WTC11 (cell line): ENCODE data around the gene ST6GALNAC2. TPM values are rescaled to one million over a fixed set of nuclear protein-coding genes. Genes with fewer than 3 reads are reported as not detected.

ENCODE experiments used
- ATAC-seq: fragments of 200-7000 bp; cut with Tn5 transposase; 2 replicates; pipeline ENCODE4 v1.10.0; 2021; ENCODE audit warnings: mild to moderate bottlenecking, moderate library complexity
- CTCF ChIA-PET: fragments of 300-600 bp; sonication (Branson Sonifier 250); formaldehyde crosslinking; loops from one replicate; lab custom pipeline; 2021; ENCODE audit warnings: antibody characterized with exemption; lab: Charles Lee
- POLR2A ChIA-PET: fragments of 350-600 bp; sonication (Branson Sonifier 250); formaldehyde crosslinking; loops from one replicate; lab custom pipeline; 2021; ENCODE audit warnings: antibody characterized with exemption; lab: Charles Lee
- DNase-seq: peaks from one replicate; pipeline ENCODE4 v3.0.0; 2021; ENCODE audit warnings: low spot score
- H3K27ac Mint-ChIP-seq: 2 replicates; pipeline ENCODE4 v1.8.0; 2021; ENCODE audit warnings: mixed read lengths
- H3K27me3 Mint-ChIP-seq: 2 replicates; pipeline ENCODE4 v1.8.0; 2021; ENCODE audit warnings: low read depth, mild to moderate bottlenecking, moderate library complexity, mixed read lengths
- H3K36me3 Mint-ChIP-seq: 2 replicates; pipeline ENCODE4 v1.8.0; 2021; ENCODE audit warnings: mixed read lengths
- H3K4me1 Mint-ChIP-seq: 2 replicates; pipeline ENCODE4 v1.8.0; 2022; ENCODE audit warnings: mixed read lengths
- H3K4me3 Mint-ChIP-seq: 2 replicates; pipeline ENCODE4 v1.8.0; 2021; ENCODE audit warnings: mild to moderate bottlenecking, moderate library complexity, mixed read lengths
- H3K9me3 Mint-ChIP-seq: 2 replicates; pipeline ENCODE4 v1.8.0; 2021; ENCODE audit warnings: mixed read lengths
- ARID4B ChIP-seq: sonication (generic); formaldehyde crosslinking; IDR thresholded peaks from 2 replicates; pipeline ENCODE4 v1.8.0; 2023; ENCODE audit warnings: missing genetic modification reagents, mild to moderate bottlenecking, borderline replicate concordance
- ATF1 ChIP-seq: sonication (generic); formaldehyde crosslinking; IDR thresholded peaks from 2 replicates; pipeline ENCODE4 v1.8.1; 2023; ENCODE audit warnings: mild to moderate bottlenecking, moderate library complexity, missing genetic modification reagents
- CREB1 ChIP-seq: sonication (generic); formaldehyde crosslinking; IDR thresholded peaks from 2 replicates; pipeline ENCODE4 v1.8.0; 2023; ENCODE audit warnings: mild to moderate bottlenecking, missing genetic modification reagents
- CTCF ChIP-seq: fragments of 200-600 bp; IDR thresholded peaks from 2 replicates; pipeline ENCODE4 v1.8.0; 2022; ENCODE audit warnings: antibody characterized with exemption
- E2F4 ChIP-seq: sonication (generic); formaldehyde crosslinking; IDR thresholded peaks from 2 replicates; pipeline ENCODE4 v1.8.1; 2022; ENCODE audit warnings: low read depth, mild to moderate bottlenecking, moderate library complexity, missing genetic modification reagents, borderline replicate concordance
- MLX ChIP-seq: sonication (generic); formaldehyde crosslinking; IDR thresholded peaks from 2 replicates; pipeline ENCODE4 v1.8.1; 2023; ENCODE audit warnings: mild to moderate bottlenecking, missing genetic modification reagents, moderate library complexity
- OVOL2 ChIP-seq: fragments of 250-450 bp; sonication (Bioruptor Pico); IDR thresholded peaks from 2 replicates; pipeline ENCODE4 v1.9.0; 2021; ENCODE audit warnings: mild to moderate bottlenecking, borderline replicate concordance
- TCF7 ChIP-seq: sonication (generic); formaldehyde crosslinking; IDR thresholded peaks from 2 replicates; pipeline ENCODE4 v1.8.0; 2022; ENCODE audit warnings: mild to moderate bottlenecking, low read depth, missing genetic modification reagents, moderate library complexity
- TEAD4 ChIP-seq: sonication (generic); formaldehyde crosslinking; IDR thresholded peaks from 2 replicates; pipeline ENCODE4 v1.8.0; 2022; ENCODE audit warnings: mild to moderate bottlenecking, missing genetic modification reagents
- TP53 ChIP-seq: sonication (generic); formaldehyde crosslinking; IDR thresholded peaks from 2 replicates; pipeline ENCODE4 v1.8.1; 2023; ENCODE audit warnings: mild to moderate bottlenecking, missing genetic modification reagents
- USF1 ChIP-seq: sonication (generic); formaldehyde crosslinking; IDR thresholded peaks from 2 replicates; pipeline ENCODE4 v1.8.0; 2022; ENCODE audit warnings: mild to moderate bottlenecking, missing genetic modification reagents
- USF2 ChIP-seq: sonication (generic); formaldehyde crosslinking; IDR thresholded peaks from 2 replicates; pipeline ENCODE4 v1.8.1; 2023; ENCODE audit warnings: mild to moderate bottlenecking, missing genetic modification reagents, moderate library complexity
- ZBTB21 ChIP-seq: sonication (generic); formaldehyde crosslinking; IDR thresholded peaks from 2 replicates; pipeline ENCODE4 v1.8.1; 2023; ENCODE audit warnings: mild to moderate bottlenecking, missing genetic modification reagents, borderline replicate concordance
- ZNF121 ChIP-seq: sonication (generic); formaldehyde crosslinking; IDR thresholded peaks from 2 replicates; pipeline ENCODE4 v1.8.0; 2023; ENCODE audit warnings: missing genetic modification reagents
- ZNF219 ChIP-seq: sonication (generic); formaldehyde crosslinking; IDR thresholded peaks from 2 replicates; pipeline ENCODE4 v1.8.0; 2023; ENCODE audit warnings: missing genetic modification reagents, mild to moderate bottlenecking, borderline replicate concordance
- ZNF416 ChIP-seq: fragments of 250-450 bp; sonication (Bioruptor Pico); IDR thresholded peaks from 2 replicates; pipeline ENCODE4 v1.9.0; 2021; ENCODE audit warnings: mild to moderate bottlenecking, inconsistent platforms
- total RNA-seq: library from RNA; stranded (reverse); gene quantifications from 3 replicates; pipeline ENCODE4 v1.2.3, GENCODE V29; 2021

Gene ST6GALNAC2
- total RNA-seq, 1 experiment from 2014 or later: not detected

GRCh38 chr17:76625496-76625895 lies 39.8 kb upstream of the ST6GALNAC2 start:
- ATAC-seq: no peak
- ChIA-PET POLR2A (no interaction called here), CTCF (interaction anchor here (2.3 kb wide), 1 partner anchor 102 kb away, joined by 41 read pairs; no protein-coding TSS in a partner anchor)
- Mint-ChIP-seq H3K27me3 (0 out of 2 replicates have a peak, but pooled peaks cover 5% of the 10 kb centered on the region), H3K36me3 (no peaks in the 10 kb centered on the region), H3K4me1 (peaks cover 14% of the 10 kb centered on the region), H3K9me3 (no peaks in the 10 kb centered on the region), H3K4me3 (no peak overlapping the region), H3K27ac (no peak overlapping the region)
- no peak for DNase-seq
- TF ChIP-seq ZNF416 (CRISPR knock-in tag) (no peak), TP53 (no peak), TCF7 (CRISPR knock-in tag) (no peak), CREB1 (CRISPR knock-in tag) (no peak), MLX (CRISPR knock-in tag) (no peak), TEAD4 (no peak), ZNF219 (no peak), CTCF (no peak), ATF1 (CRISPR knock-in tag) (no peak)
- TF ChIP-seq, all 79 proteins: peak for 0

- peak; percentile 95 for ATAC-seq
- ChIA-PET POLR2A (interaction anchor here (1.0 to 1.4 kb wide), 2 partner anchors 39 to 57 kb away, joined by 3 to 6 read pairs; no protein-coding TSS in a partner anchor), CTCF (interaction anchor here (0.6 to 3.1 kb wide), 56 partner anchors 11 to 369 kb away, joined by 3 to 45 read pairs (median 6); partner anchors contain the start of genes AANAT, PRCD, ST6GALNAC1 and ST6GALNAC2)
- peak; percentile 79 for DNase-seq
- no peaks in the 10 kb centered on the region for H3K36me3 Mint-ChIP-seq
- no peaks in the 10 kb centered on the region for H3K9me3 Mint-ChIP-seq
- no peak overlapping the region for H3K27ac Mint-ChIP-seq
- H3K27me3 Mint-ChIP-seq: 0 out of 2 replicates have a peak, but pooled peaks cover 5% of the 10 kb centered on the region
- H3K4me1 Mint-ChIP-seq: no peaks in the 10 kb centered on the region
- no peak overlapping the region for H3K4me3 Mint-ChIP-seq
- TF ChIP-seq USF2 (no peak), CTCF (peak; percentile 89)
- TF ChIP-seq, all 79 proteins: peak for 1
These were observed 37.8 kb upstream of the ST6GALNAC2 start for GRCh38 chr17:76623271-76624146.

GRCh38 chr17:76617838-76618237 lies 32.2 kb upstream of the ST6GALNAC2 start:
- POLR2A ChIA-PET: no interaction called here
- ATAC-seq (no peak), DNase-seq (no peak)
- Mint-ChIP-seq H3K27me3 (peaks cover 9% of the 10 kb centered on the region), H3K4me1 (0 out of 2 replicates have a peak, but pooled peaks cover under 1% of the 10 kb centered on the region), H3K9me3 (peaks cover 27% of the 10 kb centered on the region), H3K4me3 (no peak overlapping the region), H3K36me3 (peaks cover 14% of the 10 kb centered on the region), H3K27ac (no peak overlapping the region)
- no peak for TF ChIP-seq ZNF121 (CRISPR knock-in tag)
- no peak for TF ChIP-seq OVOL2 (CRISPR knock-in tag)
- no peak for TF ChIP-seq USF1 (CRISPR knock-in tag)
- TF ChIP-seq E2F4 (CRISPR knock-in tag): no peak
- TF ChIP-seq ARID4B (CRISPR knock-in tag): no peak
- TF ChIP-seq ZBTB21 (CRISPR knock-in tag): no peak
- CTCF ChIA-PET: interaction anchor here (1.6 to 2.2 kb wide), 2 partner anchors 64 to 95 kb away, joined by 3 to 9 read pairs; no protein-coding TSS in a partner anchor
